CD14-positive monocyte (primary cell): ENCODE measurements around the gene CEACAM18. TPM values are rescaled to one million over a fixed set of nuclear protein-coding genes. Genes with fewer than 3 reads are reported as not detected.

Source experiments
- DNase-seq, 3 donors: peaks; one replicate each; pipeline ENCODE4 v3.0.0-alpha.2; 2011 to 2022
- H2AFZ ChIP-seq: 2 replicates; pipeline ENCODE4 v1.6.0; 2012; ENCODE audit warnings: mild to moderate bottlenecking, low read depth, low read length, inconsistent platforms; ENCODE audit not compliant: insufficient read depth, poor library complexity, severe bottlenecking
- H3K27ac ChIP-seq, 2 donors: 1 replicate in 1 of 2; 2 replicates in 1 of 2; pipeline ENCODE4 v1.5.1; 2012 to 2013; ENCODE audit warnings: low read length in 2 of 2, control low read depth in 1 of 2, inconsistent platforms in 1 of 2, low read depth in 1 of 2, mild to moderate bottlenecking in 1 of 2
- H3K27me3 ChIP-seq, 2 donors: one replicate each; pipeline versions ENCODE4 v1.6.0 to v1.6.1; 2011 to 2013; ENCODE audit warnings: low read length in 2 of 2; ENCODE audit not compliant: control insufficient read depth in 2 of 2, insufficient read depth in 2 of 2
- H3K36me3 ChIP-seq, 2 donors: replicated peaks in 1 of 2; 1 replicate in 1 of 2; 2 replicates in 1 of 2; pipeline versions ENCODE4 v1.5.1 to v1.6.1; 2012 to 2013; ENCODE audit warnings: low read length in 2 of 2, control low read depth in 1 of 2, inconsistent platforms in 1 of 2, mild to moderate bottlenecking in 1 of 2; ENCODE audit not compliant: insufficient read depth in 2 of 2, control insufficient read depth in 1 of 2
- H3K4me1 ChIP-seq, 2 donors: 1 replicate in 1 of 2; 2 replicates in 1 of 2; pipeline versions ENCODE4 v1.5.1 to v1.6.1; 2012 to 2013; ENCODE audit warnings: low read length in 2 of 2, control low read depth in 1 of 2, inconsistent platforms in 1 of 2, mild to moderate bottlenecking in 1 of 2, moderate library complexity in 1 of 2; ENCODE audit not compliant: insufficient read depth in 2 of 2, control insufficient read depth in 1 of 2
- H3K4me2 ChIP-seq: replicated peaks from 2 replicates; pipeline ENCODE3; 2012; ENCODE audit warnings: low read length, moderate library complexity, mild to moderate bottlenecking; ENCODE audit not compliant: poor library complexity, severe bottlenecking; ENCODE audit errors: extremely low read depth
- H3K4me3 ChIP-seq, 3 experiments: fragments of 200-600 bp in 1 of 3; sonication (generic) in 1 of 3; replicated peaks in 1 of 3; 1 replicate in 2 of 3; 2 replicates in 1 of 3; pipeline ENCODE4 v1.5.1; 2011 to 2013; ENCODE audit warnings: low read length in 3 of 3, mild to moderate bottlenecking in 3 of 3, control low read depth in 2 of 3, low read depth in 2 of 3, inconsistent platforms in 1 of 3, moderate library complexity in 1 of 3
- H3K79me2 ChIP-seq: 2 replicates; pipeline ENCODE4 v1.6.0; 2012; ENCODE audit warnings: mild to moderate bottlenecking, control low read depth, inconsistent platforms, low read length, moderate library complexity; ENCODE audit not compliant: insufficient read depth
- H3K9ac ChIP-seq: 2 replicates; pipeline ENCODE4 v1.6.0; 2017; ENCODE audit warnings: low read length, mild to moderate bottlenecking; ENCODE audit not compliant: insufficient read depth, poor library complexity, severe bottlenecking
- H3K9me3 ChIP-seq, 2 donors: replicated peaks in 1 of 2; 1 replicate in 1 of 2; 2 replicates in 1 of 2; pipeline versions ENCODE4 v1.5.1 to v1.6.1; 2012 to 2013; ENCODE audit warnings: low read length in 2 of 2, control low read depth in 1 of 2; ENCODE audit not compliant: control insufficient read depth in 1 of 2, insufficient read depth in 1 of 2
- H4K20me1 ChIP-seq: 2 replicates; pipeline ENCODE4 v1.6.0; 2012; ENCODE audit warnings: mild to moderate bottlenecking, low read length, control low read depth, moderate library complexity; ENCODE audit not compliant: insufficient read depth
- H3K27ac Mint-ChIP-seq, 7 donors: one replicate each; pipeline ENCODE4 v1.8.0; 2020; ENCODE audit warnings: mild to moderate bottlenecking in 7 of 7, mixed read lengths in 7 of 7, moderate library complexity in 6 of 7, inconsistent platforms in 2 of 7
- H3K27me3 Mint-ChIP-seq, 3 donors: one replicate each; pipeline ENCODE4 v1.8.0; 2021 to 2022; ENCODE audit warnings: low read depth in 3 of 3, mild to moderate bottlenecking in 3 of 3, mixed read lengths in 3 of 3, moderate library complexity in 3 of 3, inconsistent platforms in 1 of 3
- H3K36me3 Mint-ChIP-seq, 2 donors: one replicate each; pipeline ENCODE4 v1.8.0; 2020; ENCODE audit warnings: mixed read lengths in 2 of 2, inconsistent platforms in 1 of 2, mild to moderate bottlenecking in 1 of 2
- H3K4me1 Mint-ChIP-seq: one replicate; pipeline ENCODE4 v1.8.0; 2020; ENCODE audit warnings: mild to moderate bottlenecking, mixed read lengths
- H3K4me3 Mint-ChIP-seq, 2 donors: one replicate each; pipeline ENCODE4 v1.8.0; 2020; ENCODE audit warnings: mild to moderate bottlenecking in 2 of 2, mixed read lengths in 2 of 2, moderate library complexity in 1 of 2
- H3K9me3 Mint-ChIP-seq, 7 donors: one replicate each; pipeline ENCODE4 v1.8.0; 2020 to 2022; ENCODE audit warnings: mixed read lengths in 7 of 7, mild to moderate bottlenecking in 6 of 7, moderate library complexity in 6 of 7, inconsistent platforms in 2 of 7
- WGBS: methylation state at CpG from one replicate; pipeline ENCODE4 v1.1.5; 2013; ENCODE audit warnings: missing lambda C conversion rate; ENCODE audit not compliant: insufficient coverage; 5-methylcytosine and 5-hydroxymethylcytosine counted together
- intact Hi-C, 2 donors: fragments of 100-400 bp; cut with micrococcal nuclease; formaldehyde crosslinking; loops; one replicate each; pipeline versions ENCODE4 v1.15.0 to v1.15.1; 2023
- polyA plus RNA-seq, 3 donors: library from polyadenylated mRNA; depleted of rRNA in 1 of 3; unstranded in 2 of 3; stranded (reverse) in 1 of 3; fragments of 300-500 nt in 2 of 3; fragments of >200 nt in 1 of 3; fragmentation: Illumina TruSeq in 2 of 3; gene quantifications; 1 replicate in 2 of 3; 2 replicates in 1 of 3; pipeline ENCODE4 v1.2.3, GENCODE V29; 2012 to 2021
- TF ChIP-seq, protein P1 (sequence below): fragments of 200-600 bp; IDR thresholded peaks from one replicate; pipeline ENCODE4 v1.8.0; 2022; ENCODE audit warnings: antibody characterized with exemption, mild to moderate bottlenecking

CEACAM18 gene
- polyA plus RNA-seq, 3 donors: not detected

DNA sequence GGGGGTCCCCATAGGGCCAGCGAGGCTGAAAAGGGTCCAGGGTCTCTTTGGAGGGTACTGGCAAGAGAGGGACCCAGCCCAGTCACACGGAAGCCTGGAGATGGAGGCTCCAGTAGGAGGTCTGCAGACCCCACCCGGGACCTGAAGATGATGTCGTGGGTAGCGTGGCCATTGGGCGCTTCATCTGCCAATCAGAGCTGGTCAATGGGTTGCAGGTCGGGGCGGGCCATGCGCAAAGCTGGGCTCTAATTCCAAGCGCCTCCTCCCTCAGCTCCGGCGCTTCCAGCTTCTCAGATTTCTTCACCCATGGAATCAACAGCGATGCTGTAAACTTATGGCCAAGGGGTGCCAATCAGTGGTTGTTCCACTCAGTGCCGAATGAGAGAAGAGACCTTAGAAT is 12.3 kb downstream of the CEACAM18 start:
- Histone ChIP-seq H3K4me2 (no peak overlapping the region), H3K9ac (no peak overlapping the region), H3K36me3 (peaks cover 0 to 5% of the 10 kb centered on the region in 2 donors), H3K4me1 (peaks cover 20 to 23% of the 10 kb centered on the region in 2 donors), H3K79me2 (no peaks in the 10 kb centered on the region), H3K4me3 (no peak overlapping the region), H3K27ac (no peak overlapping the region), H2AFZ (no peak overlapping the region), H4K20me1 (no peaks in the 10 kb centered on the region), H3K27me3 (no peaks in the 10 kb centered on the region), H3K9me3 (no peaks in the 10 kb centered on the region)
- Mint-ChIP-seq H3K27ac (no peak overlapping the region), H3K36me3 (peaks cover 9 to 22% of the 10 kb centered on the region in 2 donors), H3K27me3 (peaks cover 0 to 2% (median 2%) of the 10 kb centered on the region in 3 donors), H3K9me3 (peaks cover 0 to 5% (median 0%) of the 10 kb centered on the region in 7 donors), H3K4me3 (no peak overlapping the region), H3K4me1 (peaks cover 24% of the 10 kb centered on the region)
- intact Hi-C loops: no loop called here
- no peak for DNase-seq
- WGBS: 68% methylated on average over 14 of the region's 14 CpGs
- TF ChIP-seq, protein P1, sequence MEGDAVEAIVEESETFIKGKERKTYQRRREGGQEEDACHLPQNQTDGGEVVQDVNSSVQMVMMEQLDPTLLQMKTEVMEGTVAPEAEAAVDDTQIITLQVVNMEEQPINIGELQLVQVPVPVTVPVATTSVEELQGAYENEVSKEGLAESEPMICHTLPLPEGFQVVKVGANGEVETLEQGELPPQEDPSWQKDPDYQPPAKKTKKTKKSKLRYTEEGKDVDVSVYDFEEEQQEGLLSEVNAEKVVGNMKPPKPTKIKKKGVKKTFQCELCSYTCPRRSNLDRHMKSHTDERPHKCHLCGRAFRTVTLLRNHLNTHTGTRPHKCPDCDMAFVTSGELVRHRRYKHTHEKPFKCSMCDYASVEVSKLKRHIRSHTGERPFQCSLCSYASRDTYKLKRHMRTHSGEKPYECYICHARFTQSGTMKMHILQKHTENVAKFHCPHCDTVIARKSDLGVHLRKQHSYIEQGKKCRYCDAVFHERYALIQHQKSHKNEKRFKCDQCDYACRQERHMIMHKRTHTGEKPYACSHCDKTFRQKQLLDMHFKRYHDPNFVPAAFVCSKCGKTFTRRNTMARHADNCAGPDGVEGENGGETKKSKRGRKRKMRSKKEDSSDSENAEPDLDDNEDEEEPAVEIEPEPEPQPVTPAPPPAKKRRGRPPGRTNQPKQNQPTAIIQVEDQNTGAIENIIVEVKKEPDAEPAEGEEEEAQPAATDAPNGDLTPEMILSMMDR: no peak

DNA sequence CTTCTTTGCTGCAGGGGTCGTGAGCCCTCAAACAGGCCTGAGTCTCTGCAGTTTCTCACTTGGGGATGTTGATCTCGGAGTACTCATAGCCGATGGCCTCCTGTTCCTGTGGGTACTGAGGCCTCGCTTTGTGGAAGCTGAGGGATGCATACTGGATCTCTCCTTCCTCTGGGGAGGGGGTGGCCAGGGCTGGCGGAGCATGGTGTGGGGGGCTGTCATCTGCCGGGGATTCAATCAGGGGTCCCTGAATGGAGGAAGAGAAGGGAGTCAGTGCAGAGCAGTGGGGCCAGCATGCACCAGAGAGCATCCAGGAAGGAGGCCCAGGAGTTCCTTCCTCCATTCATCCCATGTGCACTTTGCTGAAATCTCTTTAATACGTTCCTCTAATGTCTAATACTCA is 13.2 kb downstream of the CEACAM18 start:
- TF ChIP-seq, protein P1: no peak
- Histone ChIP-seq H3K79me2 (no peaks in the 10 kb centered on the region), H3K4me1 (peaks cover 20 to 23% of the 10 kb centered on the region in 2 donors), H3K27ac (no peak overlapping the region), H3K4me2 (no peak overlapping the region), H3K9ac (no peak overlapping the region), H4K20me1 (no peaks in the 10 kb centered on the region), H3K4me3 (no peak overlapping the region), H3K36me3 (peaks cover 0 to 5% of the 10 kb centered on the region in 2 donors), H3K9me3 (no peaks in the 10 kb centered on the region), H2AFZ (no peak overlapping the region), H3K27me3 (no peaks in the 10 kb centered on the region)
- Mint-ChIP-seq H3K36me3 (peaks cover 12 to 26% of the 10 kb centered on the region in 2 donors), H3K27me3 (peaks cover 0 to 2% (median 2%) of the 10 kb centered on the region in 3 donors), H3K9me3 (peaks cover 0 to 2% (median 0%) of the 10 kb centered on the region in 7 donors), H3K4me3 (no peak overlapping the region), H3K27ac (no peak overlapping the region), H3K4me1 (peaks cover 24% of the 10 kb centered on the region)
- 100% methylated on average over 4 of the region's 7 CpGs for WGBS
- intact Hi-C loops: no loop called here
- DNase-seq: no peak
